Measurements from ENCODE around the gene TGFBR1. TPM values are rescaled to one million over a fixed set of nuclear protein-coding genes. Genes with fewer than 3 reads are reported as not detected.

Gene TGFBR1
- total and polyA plus RNA-seq, 10 donors: 8.9 to 60.8 (median 45.4) TPM

- Histone ChIP-seq H3K27ac (peak overlapping the region in 7 of 8 donors; percentile 7 to 98 (median 35)), H3K4me3 (peak overlapping the region in 1 of 8 donors; percentile 1), H3K4me1 (peaks cover 56 to 100% (median 78%) of the 10 kb centered on the region in 6 donors), H3K27me3 (replicated peaks in 1 of 7) (no peaks in the 10 kb centered on the region), H3K9me3 (no peaks in the 10 kb centered on the region), H3K36me3 (no peaks in the 10 kb centered on the region)
- intact Hi-C loops (cut with DNase I; ENCODE audit: low total_unique reads): no loop called here
- WGBS, 5 donors: 51 to 63% (median 55%) methylated on average over 6 of the region's 6 CpGs
- no peak for DNase-seq
- no peak for TF ChIP-seq CTCF (IDR thresholded peaks at IDR 0.05 in 8 of 11, conservative IDR thresholded peaks at IDR 0.05 in 3 of 11)
Measured at GRCh38 chr9:99112750-99113413, 8.0 kb downstream of the TGFBR1 start.

GRCh38 chr9:99113414-99114048, 8.6 kb downstream of the TGFBR1 start:
- no peak for TF ChIP-seq CTCF (IDR thresholded peaks at IDR 0.05 in 8 of 11, conservative IDR thresholded peaks at IDR 0.05 in 3 of 11)
- no peak for TF ChIP-seq POLR2A (IDR thresholded peaks at IDR 0.05)
- TF ChIP-seq POLR2AphosphoS5 (IDR thresholded peaks at IDR 0.05): no peak
- DNase-seq: no peak
- WGBS, 5 donors: 62 to 85% (median 69%) methylated on average over 2 of the region's 2 CpGs

GRCh38 chr9:99114049-99114440, 9.1 kb downstream of the TGFBR1 start:
- Histone ChIP-seq H3K4me1 (peaks cover 56 to 100% (median 78%) of the 10 kb centered on the region in 6 donors), H3K4me3 (no peak overlapping the region), H3K9me3 (no peaks in the 10 kb centered on the region), H3K27ac (peak overlapping the region in 4 of 8 donors; percentile 13 to 98 (median 50)), H3K27me3 (replicated peaks in 1 of 7) (no peaks in the 10 kb centered on the region), H3K36me3 (no peaks in the 10 kb centered on the region)
- intact Hi-C loops (cut with DNase I; ENCODE audit: low total_unique reads): no loop called here
- 49 to 75% (median 62%) methylated on average over 3 of the region's 3 CpGs for WGBS, 5 donors
- DNase-seq: no peak
- TF ChIP-seq POLR2A (IDR thresholded peaks at IDR 0.05): no peak
- no peak for TF ChIP-seq CTCF (IDR thresholded peaks at IDR 0.05 in 8 of 11, conservative IDR thresholded peaks at IDR 0.05 in 3 of 11)
- no peak for TF ChIP-seq POLR2AphosphoS5 (IDR thresholded peaks at IDR 0.05)

More at GRCh38 chr9:99113414-99114048, 8.6 kb downstream of the TGFBR1 start:
- Histone ChIP-seq H3K4me3 (peak overlapping the region in 1 of 8 donors; percentile 1), H3K36me3 (no peaks in the 10 kb centered on the region), H3K4me1 (peaks cover 51 to 100% (median 77%) of the 10 kb centered on the region in 6 donors), H3K27ac (peak overlapping the region in 6 of 8 donors; percentile 29 to 98 (median 36)), H3K9me3 (no peaks in the 10 kb centered on the region), H3K27me3 (replicated peaks in 1 of 7) (no peaks in the 10 kb centered on the region)
- intact Hi-C loops (cut with DNase I; ENCODE audit: low total_unique reads): no loop called here

GRCh38 chr9:99114846-99115500, 10.1 kb downstream of the TGFBR1 start:
- no peak overlapping the region for H3K27ac ChIP-seq
- WGBS, 5 donors: 85 to 90% (median 86%) methylated on average over 6 of the region's 6 CpGs

More at GRCh38 chr9:99114846-99115500, 10.1 kb downstream of the TGFBR1 start:
- Histone ChIP-seq H3K27me3 (replicated peaks in 1 of 7) (no peaks in the 10 kb centered on the region), H3K4me3 (no peak overlapping the region), H3K9me3 (no peaks in the 10 kb centered on the region), H3K36me3 (no peaks in the 10 kb centered on the region), H3K4me1 (peaks cover 58 to 100% (median 78%) of the 10 kb centered on the region in 6 donors)
- intact Hi-C loops (cut with DNase I; ENCODE audit: low total_unique reads): no loop called here
- no peak for DNase-seq
- no peak for TF ChIP-seq CTCF (IDR thresholded peaks at IDR 0.05 in 8 of 11, conservative IDR thresholded peaks at IDR 0.05 in 3 of 11)
- TF ChIP-seq POLR2A (IDR thresholded peaks at IDR 0.05): no peak
- TF ChIP-seq POLR2AphosphoS5 (IDR thresholded peaks at IDR 0.05): no peak
